ENCODE results near the gene ST8SIA1. TPM values are rescaled to one million over a fixed set of nuclear protein-coding genes. Genes with fewer than 3 reads are reported as not detected.

ST8SIA1 gene
- total RNA-seq, 1 donor from 2014 or later = under 0.01 TPM

DNA sequence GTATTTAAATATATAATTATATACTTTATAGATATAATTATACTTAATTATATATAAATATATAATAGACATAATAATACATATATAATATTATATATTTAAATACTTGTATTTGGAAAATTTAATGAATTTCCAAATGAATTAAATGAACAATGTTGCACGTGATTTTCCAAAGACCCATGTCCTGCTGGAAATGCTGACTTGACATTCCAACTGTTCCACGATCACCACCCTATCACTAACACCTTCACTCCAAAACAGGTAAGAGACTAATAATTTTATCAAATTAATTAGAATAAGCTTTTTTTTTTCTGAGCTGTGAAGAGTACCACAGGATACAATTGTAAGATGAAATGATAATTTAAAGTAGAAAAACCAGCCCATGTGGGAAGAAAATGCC, 103.4 kb downstream of the ST8SIA1 start:
- TF ChIP-seq CTCF (IDR thresholded peaks at IDR 0.05; ENCODE audit: insufficient read depth, low read length, severe bottlenecking) = no peak
- DNase-seq (ENCODE audit: low read depth) (no peak), FAIRE-seq (no peak)
- H3K4me3 ChIP-seq (ENCODE audit: low read depth, low read length) = no peak overlapping the region
- no peaks in the 10 kb centered on the region for H3K27me3 ChIP-seq (ENCODE audit: control insufficient read depth, insufficient read depth, low read length)
- H3K36me3 ChIP-seq (ENCODE audit: control insufficient read depth, insufficient read depth, low read length) = no peaks in the 10 kb centered on the region

DNA sequence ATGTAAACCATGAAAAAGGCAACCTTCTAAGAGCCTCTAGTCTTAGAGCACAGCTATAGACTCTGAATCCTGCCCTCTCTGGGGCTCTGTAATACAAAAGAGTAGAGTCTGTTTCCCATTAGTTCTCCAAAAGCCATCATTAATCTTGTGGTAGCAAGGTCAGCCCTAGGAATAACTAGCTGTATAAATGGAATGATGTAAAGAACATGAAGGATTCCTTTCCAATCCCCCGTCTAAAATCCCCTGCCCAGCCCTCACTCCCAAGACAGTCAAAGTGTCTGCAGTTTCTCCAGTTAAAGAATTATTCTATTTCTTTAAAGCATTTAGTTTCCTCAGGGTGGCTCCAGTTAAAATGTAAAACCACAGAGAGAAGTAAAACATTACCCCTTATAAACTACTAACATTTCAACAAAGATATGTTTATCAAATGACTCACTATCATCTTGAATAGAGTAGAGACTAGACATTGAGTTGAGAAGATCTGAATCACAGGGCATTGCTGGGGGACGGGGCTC, 104.2 kb downstream of the ST8SIA1 start:
- no peaks in the 10 kb centered on the region for H3K27me3 ChIP-seq (ENCODE audit: control insufficient read depth, insufficient read depth, low read length)
- DNase-seq (ENCODE audit: low read depth) (peak; percentile 73), FAIRE-seq (no peak)
- no peaks in the 10 kb centered on the region for H3K36me3 ChIP-seq (ENCODE audit: control insufficient read depth, insufficient read depth, low read length)
- no peak for TF ChIP-seq CTCF (IDR thresholded peaks at IDR 0.05; ENCODE audit: insufficient read depth, low read length, severe bottlenecking)
- no peak overlapping the region for H3K4me3 ChIP-seq (ENCODE audit: low read depth, low read length)

- no peaks in the 10 kb centered on the region for H3K27me3 ChIP-seq (ENCODE audit: control insufficient read depth, insufficient read depth, low read length)
- FAIRE-seq = no peak
- no peaks in the 10 kb centered on the region for H3K36me3 ChIP-seq (ENCODE audit: control insufficient read depth, insufficient read depth, low read length)
- no peak for TF ChIP-seq CTCF (IDR thresholded peaks at IDR 0.05; ENCODE audit: insufficient read depth, low read length, severe bottlenecking)
- DNase-seq (ENCODE audit: low read depth) = peak; percentile 53
- no peak overlapping the region for H3K4me3 ChIP-seq (ENCODE audit: low read depth, low read length)
These were observed 104.7 kb downstream of the ST8SIA1 start for GRCh38 chr12:22229652-22230279.

DNA sequence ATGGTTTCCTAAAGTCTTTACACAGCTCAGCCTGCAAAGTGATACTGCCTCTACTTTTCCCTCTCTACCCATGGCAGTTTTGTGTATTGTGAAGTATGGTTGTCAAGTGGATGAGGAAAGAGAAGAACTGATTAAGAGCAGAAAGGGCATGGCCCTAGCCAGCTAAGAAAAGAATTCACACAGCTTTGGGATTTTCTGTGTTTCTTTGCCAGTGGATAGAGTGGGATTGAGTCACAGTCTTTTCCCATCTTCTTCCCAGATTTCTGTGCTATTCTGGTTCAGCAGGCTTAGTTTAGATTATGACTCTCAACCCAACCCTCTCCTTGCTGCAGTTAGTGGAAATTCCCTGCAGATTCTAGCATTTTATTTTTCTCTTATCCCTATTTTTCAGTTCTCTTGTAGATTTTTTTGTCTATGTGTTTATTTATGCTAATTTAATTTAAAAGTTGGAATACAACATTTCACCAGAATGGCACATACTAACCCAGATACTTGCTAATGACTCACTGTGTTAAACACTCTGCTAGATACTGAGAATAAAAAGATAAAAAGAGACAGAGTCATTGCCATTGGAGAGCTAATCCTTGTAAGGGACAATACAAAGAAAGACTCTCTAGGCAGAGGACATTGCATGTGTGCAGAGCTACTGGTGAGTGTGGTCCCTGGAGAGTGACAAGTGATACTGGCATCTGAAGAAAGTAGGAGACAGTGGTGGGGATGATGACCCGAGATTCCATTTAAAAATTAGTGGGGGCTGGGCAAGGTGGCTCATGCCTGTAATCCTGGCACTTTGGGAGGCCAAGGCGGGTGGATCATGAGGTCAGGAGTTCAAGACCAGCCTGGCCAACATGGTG, 106.3 kb downstream of the ST8SIA1 start:
- Histone ChIP-seq H3K36me3 (ENCODE audit: control insufficient read depth, insufficient read depth, low read length) (no peaks in the 10 kb centered on the region), H3K27me3 (ENCODE audit: control insufficient read depth, insufficient read depth, low read length) (no peaks in the 10 kb centered on the region), H3K4me3 (ENCODE audit: low read depth, low read length) (no peak overlapping the region)
- peak; percentile 7 for DNase-seq (ENCODE audit: low read depth)
- TF ChIP-seq CTCF (IDR thresholded peaks at IDR 0.05; ENCODE audit: insufficient read depth, low read length, severe bottlenecking) = no peak
- no peak for FAIRE-seq

- no peak overlapping the region for H3K4me3 ChIP-seq (ENCODE audit: low read depth, low read length)
- H3K27me3 ChIP-seq (ENCODE audit: control insufficient read depth, insufficient read depth, low read length) = no peaks in the 10 kb centered on the region
- TF ChIP-seq CTCF (IDR thresholded peaks at IDR 0.05; ENCODE audit: insufficient read depth, low read length, severe bottlenecking) = no peak
- DNase-seq (ENCODE audit: low read depth) (no peak), FAIRE-seq (no peak)
- H3K36me3 ChIP-seq (ENCODE audit: control insufficient read depth, insufficient read depth, low read length) = no peaks in the 10 kb centered on the region
These were observed 111.2 kb downstream of the ST8SIA1 start for GRCh38 chr12:22223356-22223755.
